HG03460 (cell line): ENCODE results near the gene TMEM132A.

Source experiments
- ATAC-seq: cut with Tn5 transposase; IDR thresholded peaks from one replicate; pipeline ENCODE4 v1.9.1; 2021; ENCODE audit not compliant: unreplicated experiment

Gene TMEM132A, protein sequence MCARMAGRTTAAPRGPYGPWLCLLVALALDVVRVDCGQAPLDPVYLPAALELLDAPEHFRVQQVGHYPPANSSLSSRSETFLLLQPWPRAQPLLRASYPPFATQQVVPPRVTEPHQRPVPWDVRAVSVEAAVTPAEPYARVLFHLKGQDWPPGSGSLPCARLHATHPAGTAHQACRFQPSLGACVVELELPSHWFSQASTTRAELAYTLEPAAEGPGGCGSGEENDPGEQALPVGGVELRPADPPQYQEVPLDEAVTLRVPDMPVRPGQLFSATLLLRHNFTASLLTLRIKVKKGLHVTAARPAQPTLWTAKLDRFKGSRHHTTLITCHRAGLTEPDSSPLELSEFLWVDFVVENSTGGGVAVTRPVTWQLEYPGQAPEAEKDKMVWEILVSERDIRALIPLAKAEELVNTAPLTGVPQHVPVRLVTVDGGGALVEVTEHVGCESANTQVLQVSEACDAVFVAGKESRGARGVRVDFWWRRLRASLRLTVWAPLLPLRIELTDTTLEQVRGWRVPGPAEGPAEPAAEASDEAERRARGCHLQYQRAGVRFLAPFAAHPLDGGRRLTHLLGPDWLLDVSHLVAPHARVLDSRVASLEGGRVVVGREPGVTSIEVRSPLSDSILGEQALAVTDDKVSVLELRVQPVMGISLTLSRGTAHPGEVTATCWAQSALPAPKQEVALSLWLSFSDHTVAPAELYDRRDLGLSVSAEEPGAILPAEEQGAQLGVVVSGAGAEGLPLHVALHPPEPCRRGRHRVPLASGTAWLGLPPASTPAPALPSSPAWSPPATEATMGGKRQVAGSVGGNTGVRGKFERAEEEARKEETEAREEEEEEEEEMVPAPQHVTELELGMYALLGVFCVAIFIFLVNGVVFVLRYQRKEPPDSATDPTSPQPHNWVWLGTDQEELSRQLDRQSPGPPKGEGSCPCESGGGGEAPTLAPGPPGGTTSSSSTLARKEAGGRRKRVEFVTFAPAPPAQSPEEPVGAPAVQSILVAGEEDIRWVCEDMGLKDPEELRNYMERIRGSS

DNA sequence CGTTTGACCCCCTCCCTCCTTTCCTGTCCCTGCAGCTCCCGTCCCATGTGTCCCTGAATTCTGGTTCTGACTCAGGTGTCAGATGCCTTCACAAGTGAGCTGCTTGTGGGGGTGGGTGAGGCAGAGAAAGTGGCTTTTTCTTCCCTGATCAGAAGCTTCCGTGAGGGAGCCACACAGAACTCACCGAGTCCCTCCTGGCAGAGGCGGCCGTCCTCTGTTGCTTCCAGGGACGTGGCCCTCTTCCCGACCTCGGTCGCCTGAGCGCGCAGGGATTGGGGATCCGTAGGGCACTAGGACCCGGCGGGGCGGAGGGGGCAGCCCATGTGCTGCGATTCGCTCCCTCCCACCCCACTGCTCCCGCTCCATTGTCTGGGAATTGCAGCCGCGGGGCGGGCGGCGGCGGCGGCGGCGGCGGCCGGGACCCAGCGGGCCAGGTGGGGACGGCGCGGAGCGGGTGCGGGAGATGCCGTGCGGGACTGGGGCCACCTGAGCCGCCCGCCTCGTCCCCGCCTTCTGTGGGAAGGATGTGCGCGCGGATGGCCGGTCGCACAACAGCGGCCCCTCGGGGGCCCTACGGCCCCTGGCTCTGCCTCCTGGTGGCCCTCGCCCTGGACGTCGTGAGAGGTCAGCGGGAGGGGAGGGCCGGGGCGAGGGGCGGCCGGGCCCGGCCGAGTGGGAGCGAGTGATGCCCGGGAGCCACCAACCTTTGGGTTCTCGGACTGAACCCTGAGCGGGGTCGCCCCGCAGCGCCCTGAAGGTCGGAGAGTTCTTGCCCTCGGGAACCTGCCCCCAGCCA lies at the start of gene TMEM132A:
TMEM132A (plus strand) TSS at position 351 of the 796 bp plus-strand sequence; CDS start at position 525, 174 bp downstream.
- ATAC-seq = no peak

DNA sequence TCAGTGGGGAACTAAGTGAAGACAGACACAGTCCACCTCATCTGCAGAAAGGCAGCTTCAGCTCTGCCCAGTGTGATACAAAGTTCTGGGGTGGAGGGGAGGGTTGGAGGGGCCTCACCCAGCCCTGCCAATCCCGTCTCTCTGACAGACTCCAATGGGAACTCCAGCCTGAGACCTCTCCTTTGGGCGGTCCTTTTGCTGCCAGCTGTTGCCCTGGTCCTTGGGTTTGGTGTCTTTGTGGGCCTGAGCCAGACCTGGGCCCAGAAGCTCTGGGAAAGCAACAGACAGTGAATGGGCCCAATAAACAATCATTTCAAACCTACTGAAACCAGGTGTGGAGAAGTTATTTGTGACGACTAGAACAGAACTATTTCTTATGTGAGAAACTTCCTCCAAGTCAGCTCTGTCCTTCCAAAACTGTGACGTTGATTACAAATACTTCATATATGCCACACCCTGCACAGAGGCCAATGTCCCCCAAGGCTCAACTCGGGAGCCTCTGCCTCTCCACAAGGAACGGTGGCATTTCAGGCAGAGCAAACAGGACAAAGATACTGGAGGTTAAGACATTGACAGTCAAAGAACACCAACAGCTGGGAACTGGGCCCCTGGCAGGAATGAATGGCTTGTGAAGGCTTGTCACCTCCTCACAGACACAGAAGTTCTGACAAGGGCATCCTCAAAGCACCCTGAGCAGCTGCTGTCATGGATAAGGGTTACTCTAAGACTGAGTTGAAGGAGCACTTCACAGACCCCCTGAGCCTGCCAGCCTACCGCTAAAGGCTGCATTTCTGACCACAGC lies 48.7 kb upstream of the TMEM132A start:
- ATAC-seq = no peak

DNA sequence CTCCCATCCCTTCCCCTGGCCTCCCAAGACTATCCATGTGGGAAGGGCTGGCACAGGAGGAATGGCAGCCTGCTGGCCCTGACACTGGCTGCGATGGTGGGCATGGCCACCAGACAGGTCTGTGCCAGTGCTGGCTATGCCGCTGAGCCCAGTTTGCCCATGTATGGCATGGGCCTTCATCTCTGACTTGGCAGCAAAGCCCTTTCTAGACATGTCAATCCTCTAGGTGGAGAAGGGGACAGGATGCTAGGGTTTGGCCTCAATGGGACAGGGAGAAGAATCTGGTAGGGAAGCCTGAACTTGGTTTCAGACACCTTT lies 48.1 kb upstream of the TMEM132A start:
- no peak for ATAC-seq

DNA sequence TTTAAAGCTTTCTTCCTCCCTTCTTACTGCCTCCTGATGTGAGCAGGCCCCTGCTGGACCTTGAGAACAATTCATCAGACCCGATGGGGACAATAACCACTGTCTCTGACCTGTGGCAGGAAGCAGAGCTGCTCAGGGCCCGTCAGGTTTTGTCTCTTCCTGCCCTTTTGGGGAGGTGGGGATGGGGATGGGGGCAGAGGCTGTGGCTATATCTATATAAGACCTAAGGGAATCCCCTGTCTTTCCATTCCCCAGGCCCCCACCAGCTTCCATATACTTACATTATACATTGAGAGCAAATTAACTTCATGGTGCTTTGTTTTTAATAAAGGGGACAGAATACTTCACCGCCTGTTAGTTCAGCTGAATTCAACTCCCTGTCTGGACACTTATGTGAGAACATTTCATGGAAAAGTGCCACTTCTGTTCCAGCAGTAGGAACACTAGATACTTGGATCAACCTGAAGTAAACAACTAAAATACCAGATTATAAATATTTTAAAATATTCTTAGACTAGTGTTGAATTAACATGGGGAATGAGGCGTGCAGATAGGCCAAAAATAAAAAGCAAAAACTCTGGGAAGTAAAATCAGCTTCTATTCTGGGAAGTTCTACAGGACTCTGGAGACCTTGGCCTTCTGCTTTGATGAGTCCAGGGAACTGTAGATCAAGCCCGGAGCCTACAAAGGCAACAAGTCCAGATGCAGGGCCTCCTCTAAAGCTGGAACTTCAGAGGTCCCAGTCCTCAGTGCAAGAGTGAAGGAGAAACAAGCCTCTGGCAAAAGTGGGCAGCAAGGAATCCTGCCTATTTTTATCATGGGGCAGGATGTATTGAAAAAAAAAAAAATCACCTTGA lies 45.8 kb upstream of the TMEM132A start:
- no peak for ATAC-seq

DNA sequence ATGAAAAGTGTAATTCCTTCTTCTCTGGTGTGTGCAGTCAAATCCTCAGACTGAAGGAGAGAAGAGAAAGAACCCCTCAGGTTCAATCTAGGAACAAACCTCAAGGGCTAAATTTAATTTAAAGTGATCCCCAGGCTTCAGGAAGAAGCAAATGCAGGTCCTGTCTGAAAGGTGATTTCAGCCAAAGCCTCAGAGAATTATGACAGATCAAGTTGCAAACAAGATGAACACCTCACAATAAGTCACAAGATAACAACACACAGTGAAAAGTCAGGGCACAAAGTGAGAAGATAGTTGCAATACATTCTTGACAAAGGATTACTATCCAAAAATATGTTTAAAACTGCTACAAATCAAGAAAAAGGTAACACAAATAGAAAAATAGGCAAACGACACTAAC lies 45.2 kb upstream of the TMEM132A start:
- ATAC-seq = no peak

DNA sequence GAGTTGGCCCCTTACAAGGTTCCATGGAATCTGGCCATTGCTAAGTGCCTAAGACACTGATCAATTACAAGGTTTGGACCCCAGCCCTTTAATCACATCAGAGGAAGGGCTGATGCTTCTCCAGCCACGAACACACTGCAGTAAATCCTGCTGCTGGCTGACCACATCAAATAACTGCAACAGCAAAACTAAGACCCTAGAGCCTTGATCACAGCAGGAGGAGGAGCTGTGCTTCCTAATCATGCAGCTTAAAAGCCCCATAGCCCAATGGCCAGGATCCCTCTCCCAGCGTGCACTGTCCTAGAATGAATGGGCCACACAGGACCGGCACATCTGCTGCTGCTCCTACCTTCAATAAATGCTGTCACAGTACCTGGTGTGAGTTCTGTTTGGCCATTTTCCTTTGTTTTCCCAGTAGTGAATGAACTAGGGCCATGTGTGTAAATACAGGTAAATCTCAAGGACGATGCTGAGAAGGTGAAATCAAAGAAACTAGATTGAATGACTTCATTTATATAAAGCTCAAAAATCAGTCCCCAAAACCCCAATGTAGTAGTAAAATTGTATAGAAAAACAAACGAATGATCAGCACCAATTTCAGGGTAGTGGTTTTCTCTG lies 44.2 kb upstream of the TMEM132A start:
- no peak for ATAC-seq

DNA sequence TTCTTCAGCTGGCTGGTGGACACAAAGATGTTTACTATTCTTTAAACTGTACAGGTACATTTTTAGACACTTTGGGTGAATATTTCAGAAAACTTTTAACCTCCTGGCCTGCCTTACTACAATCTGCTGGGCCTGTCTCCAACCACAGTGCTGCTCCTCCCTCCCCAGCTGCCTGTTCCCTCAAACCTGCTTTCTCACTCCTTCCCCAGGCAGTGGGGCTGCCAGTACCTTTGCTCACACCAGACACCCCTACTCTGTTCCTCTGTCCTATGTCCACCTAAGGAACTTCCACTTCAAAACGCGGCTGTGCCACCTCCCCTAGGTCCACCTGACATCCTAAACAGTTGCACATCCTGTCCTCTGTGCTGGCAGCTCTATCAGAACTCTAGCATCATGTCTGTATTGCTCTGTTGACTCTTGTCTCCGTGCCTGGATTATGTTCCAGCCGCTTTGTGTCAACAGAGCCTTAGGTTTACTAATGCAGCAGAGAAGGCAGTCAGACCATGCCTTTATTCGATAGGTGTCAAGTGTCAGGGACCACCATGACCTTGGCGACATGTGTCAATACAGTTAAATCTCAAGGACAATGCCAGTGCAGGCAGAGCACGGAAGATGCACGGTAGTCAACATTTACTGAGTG lies 43.5 kb upstream of the TMEM132A start:
- no peak for ATAC-seq

DNA sequence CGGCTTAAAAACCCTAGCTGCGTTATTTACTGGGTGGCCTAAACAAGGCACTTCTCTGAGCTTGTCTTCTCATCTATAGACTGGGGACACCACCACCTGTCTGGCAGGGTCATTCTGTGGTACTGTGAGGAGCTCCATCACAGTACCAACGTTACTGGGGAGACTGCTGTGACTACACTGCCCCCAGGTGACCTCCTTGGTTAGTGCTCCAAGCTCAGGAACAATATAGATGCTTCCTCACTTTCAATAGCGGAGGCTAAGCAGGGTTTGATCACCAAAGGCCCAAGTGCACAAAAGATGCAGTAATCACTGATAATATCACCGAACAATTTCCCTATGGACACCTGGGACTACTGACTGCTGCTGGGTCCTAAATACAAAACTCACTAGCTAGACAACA lies 36.7 kb upstream of the TMEM132A start:
- no peak for ATAC-seq

DNA sequence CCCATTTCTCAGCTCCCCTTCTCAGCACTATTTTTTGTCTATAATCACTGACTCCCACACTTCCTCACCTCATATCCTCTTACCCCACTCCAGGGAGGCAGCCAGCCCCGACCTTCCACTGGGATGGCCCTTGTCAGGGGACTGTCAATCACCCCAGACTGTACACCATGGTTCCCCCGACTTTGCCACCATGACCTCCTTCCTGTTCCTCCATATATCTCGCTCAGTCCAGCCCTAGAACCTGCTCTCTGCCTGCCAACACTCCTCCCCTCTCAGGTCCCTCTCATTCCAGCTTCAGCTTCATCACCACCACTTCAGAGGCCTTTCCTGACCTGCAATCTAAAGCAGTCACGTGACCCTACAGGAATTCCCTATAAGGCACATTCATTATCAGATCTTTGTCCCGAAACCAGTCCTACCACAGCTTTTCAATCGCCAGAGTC lies 34.4 kb upstream of the TMEM132A start:
- ATAC-seq = no peak

DNA sequence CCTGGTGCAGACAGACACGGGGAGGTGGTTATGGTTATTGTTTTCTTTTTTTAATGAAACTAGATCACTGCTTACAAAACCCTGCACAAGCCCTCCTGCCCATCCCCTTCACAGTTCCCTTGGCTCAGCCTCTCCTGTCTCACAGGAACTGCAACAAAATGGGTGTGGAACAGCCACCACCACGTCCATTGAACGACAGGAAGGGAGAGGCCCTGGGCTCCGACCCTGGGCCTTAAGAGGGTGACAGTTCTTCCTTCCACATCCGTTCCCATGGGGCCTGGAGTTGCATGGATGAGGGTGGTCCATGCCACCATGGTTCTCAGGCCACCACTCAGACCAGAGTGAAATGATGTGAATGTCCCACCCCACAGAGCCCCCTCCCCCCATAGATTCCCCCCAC lies 33.6 kb upstream of the TMEM132A start:
- ATAC-seq = no peak

DNA sequence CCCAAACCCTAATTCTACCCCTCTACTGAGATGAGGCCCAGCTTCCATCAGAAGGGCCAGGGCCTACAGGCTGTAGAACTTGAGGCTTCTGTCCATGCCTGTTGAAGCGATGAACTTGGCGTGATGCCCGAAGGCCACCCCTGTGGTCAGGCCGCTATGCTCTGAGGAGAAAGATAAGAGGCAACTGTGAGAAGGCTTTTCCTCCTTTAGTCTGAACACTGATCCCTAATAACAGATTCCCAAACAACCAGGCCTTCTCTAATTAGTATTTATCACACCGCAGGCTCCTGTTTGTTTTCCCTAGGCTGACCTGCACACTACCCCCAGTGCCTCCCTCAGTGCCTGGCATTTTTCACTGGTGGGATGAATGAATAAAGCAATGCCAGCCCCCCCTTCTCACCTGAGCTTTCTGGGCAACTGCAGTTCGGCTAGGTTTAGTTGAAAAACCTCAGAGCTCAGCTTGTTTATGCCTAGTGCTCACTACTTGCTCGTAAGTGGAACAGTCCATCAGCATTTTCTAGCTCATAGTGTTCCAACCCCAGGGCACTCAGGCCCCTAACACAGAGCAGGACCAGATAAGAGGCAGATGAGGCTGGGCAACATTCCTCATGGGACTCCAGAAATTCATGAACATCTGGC lies 33.0 kb upstream of the TMEM132A start:
- no peak for ATAC-seq

DNA sequence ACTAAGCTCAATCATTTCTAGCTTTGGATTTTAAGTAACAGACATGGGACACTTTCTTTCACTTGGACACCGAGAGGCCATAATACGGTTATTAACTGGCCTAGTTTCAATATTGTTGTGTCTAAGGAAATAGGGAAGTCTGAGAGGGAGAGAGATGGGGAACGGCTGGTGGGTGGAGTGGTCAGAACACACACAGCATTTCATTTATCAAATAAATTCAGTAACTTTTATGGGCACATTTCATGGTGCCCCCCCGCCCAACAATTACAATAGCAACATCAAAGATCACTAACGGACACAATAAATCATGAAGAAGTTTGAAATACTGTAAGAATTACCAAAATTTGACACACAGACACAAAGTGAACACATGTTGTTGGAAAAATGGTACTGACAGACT lies 28.6 kb upstream of the TMEM132A start:
- ATAC-seq = no peak

DNA sequence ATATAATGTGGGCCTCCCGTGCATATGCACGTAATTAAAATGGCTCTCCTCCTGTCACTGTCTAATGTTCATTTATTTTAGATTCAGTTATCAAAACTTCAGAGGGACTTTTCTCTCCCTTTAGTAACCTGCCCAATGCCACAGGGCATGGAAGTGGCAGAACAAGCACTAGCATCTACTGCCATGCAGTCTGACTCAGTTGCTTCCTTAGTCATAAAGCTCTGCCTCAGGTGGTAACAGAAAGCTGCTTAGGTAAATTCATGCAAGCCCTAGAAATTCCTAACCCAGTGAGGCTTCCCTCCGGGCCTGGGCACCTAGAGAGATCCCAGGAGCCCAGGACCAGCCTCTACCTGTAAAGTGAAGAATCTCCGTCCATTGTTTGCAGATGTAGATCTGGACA lies 26.8 kb upstream of the TMEM132A start:
- no peak for ATAC-seq

DNA sequence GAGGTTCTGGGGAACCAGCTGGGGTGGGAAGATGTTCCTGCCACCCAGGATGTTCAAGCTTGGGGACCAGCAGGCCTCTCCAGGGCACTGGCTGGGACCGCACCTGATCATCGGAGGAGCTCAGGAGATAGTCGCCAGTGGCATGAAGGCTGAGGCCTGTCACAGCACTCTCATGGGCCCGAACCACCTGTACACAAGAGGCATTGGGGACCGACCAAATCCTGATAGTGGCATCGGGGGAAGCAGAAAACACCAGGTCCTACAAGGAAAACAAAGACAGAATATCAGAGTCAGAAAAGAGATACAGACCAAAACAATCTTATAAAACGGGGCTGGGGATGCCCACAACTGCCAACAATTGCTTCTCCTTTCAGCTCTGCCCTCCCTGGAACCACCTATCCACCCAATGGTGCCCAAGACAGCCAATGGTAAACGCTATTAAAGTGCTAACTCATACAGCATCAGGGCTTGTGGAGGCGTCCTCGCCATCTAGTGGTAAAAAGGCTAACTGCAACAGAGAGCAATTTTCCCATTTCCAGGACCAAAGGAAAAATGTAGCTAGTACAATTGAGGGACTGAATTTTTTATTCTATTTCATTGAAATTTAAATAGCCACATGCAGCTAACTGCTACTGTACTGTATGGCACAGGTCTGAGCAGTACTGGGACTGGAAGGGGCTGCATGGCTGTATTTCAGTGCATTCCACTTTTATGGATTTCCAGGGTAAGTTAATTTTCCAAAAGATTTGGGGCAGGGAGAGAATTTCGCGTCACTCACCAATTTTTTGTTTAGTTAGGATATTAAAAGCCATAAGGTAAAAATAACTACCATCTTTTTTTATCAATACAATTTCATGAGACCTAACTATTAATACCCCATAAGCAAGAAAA lies 25.0 kb upstream of the TMEM132A start:
- ATAC-seq = no peak

DNA sequence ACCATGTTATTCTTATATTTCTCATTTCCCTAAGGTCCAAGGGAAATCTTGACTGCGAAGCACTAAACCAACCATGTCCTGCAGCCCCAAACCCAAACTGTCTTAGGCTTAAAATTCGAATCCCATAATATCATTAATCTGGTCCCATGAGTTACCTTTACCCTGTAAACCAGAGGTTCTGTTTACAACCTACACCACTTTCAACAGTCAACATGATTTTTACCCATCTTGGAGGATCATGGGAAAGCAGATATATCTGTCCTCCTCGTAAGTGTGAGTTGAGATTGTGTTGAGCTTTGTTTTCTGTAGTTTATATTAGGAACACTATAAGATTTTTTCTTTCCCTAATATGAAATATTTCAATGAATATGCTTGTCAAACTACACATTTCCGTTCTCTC lies 24.3 kb upstream of the TMEM132A start:
- no peak for ATAC-seq

DNA sequence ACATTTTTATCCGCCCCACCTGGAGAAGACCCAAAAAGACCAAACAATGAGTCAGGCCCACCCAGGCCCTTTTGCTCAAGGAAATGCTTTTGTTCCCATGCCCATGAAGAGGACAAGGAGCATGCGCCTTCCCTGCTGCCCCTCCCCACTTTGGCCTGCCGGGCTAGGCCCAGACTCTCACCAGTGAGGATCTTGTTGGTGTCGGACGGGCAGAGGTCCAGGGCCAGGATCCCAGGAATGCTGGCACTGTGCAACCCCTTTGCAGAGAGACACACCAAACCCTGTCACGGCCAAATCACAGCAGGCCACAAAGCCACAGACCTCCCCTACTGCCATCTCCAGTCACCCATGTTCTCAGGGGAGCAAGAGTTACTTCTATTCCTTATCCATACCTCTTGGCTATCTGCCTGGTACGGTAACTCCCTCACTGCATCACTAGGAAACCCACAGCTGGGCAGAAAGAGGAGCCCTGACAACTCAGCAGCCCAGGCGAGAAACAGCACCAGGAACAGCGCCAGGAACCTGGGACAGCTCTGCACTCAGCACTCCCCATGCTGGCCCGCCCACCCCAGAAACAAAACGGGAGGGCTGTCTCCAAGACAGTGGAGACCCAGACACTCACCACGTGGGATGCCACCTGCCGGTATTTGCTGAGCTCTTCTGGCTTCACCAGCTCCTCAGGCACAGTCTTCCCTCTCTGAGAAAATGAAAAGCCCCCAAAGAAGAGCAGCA lies 23.4 kb upstream of the TMEM132A start:
- ATAC-seq = no peak
